H54 (cell line): ENCODE data around the gene DTX4.

ENCODE experiments used
- DNase-seq: peaks from one replicate; pipeline ENCODE4 v3.0.0; 2011; ENCODE audit warnings: low spot score, mixed read lengths; ENCODE audit not compliant: insufficient read length
- FAIRE-seq: peaks from 3 replicates; lab custom pipeline; 2011; peaks lifted over from hg19 to GRCh38; lab: Jason Lieb, UNC
- POLR2A ChIP-seq: IDR thresholded peaks from 2 replicates; pipeline ENCODE4 v1.6.1; 2011; ENCODE audit warnings: low read depth, mild to moderate bottlenecking, low read length

Gene DTX4

DNA sequence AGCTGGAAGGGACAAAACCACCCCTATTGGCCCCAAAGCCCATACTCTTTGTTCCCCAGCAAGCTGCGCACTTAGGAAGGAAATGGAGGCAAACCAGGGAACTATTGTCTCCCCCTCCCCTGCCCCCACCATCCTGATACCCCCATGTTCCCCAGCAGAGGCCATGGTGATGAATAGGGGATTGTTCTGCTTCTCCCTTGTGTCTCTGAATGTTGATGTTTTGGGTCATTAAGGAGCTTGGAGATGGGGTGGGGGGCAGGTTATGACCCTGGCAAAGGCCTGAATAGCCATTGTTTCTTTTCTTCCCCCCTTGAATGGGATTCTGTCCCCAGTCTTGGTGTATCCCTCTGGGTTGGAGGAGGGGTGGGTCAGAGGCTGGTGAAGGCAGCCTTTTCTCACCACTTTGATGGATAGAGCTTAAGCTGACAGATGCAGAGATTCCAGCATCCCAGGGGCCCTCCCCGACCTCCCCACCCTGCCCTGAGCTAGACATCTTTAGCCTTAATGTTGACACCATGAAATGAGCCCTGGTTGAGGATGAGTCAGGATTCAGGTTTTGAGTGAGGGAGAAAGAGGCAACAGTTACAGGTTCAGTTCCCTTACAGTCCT lies 8.3 kb downstream of the DTX4 start:
- no peak for FAIRE-seq
- DNase-seq = no peak
- TF ChIP-seq POLR2A = no peak

GRCh38 chr11:59180907-59181306 lies 9.0 kb downstream of the DTX4 start:
- DNase-seq (no peak), FAIRE-seq (no peak)
- TF ChIP-seq POLR2A = no peak

GRCh38 chr11:59181746-59182456 lies 10.0 kb downstream of the DTX4 start:
- no peak for FAIRE-seq
- DNase-seq = no peak
- TF ChIP-seq POLR2A = no peak

- TF ChIP-seq POLR2A = no peak
- DNase-seq (no peak), FAIRE-seq (no peak)
Measured at GRCh38 chr11:59182457-59183151, 10.7 kb downstream of the DTX4 start.

- no peak for DNase-seq
- no peak for TF ChIP-seq POLR2A
- FAIRE-seq = no peak
Measured at GRCh38 chr11:59183771-59184170, 11.8 kb downstream of the DTX4 start.

- DNase-seq (no peak), FAIRE-seq (no peak)
- TF ChIP-seq POLR2A = no peak
Measured at GRCh38 chr11:59184691-59185339, 12.9 kb downstream of the DTX4 start.

GRCh38 chr11:59185386-59185945 lies 13.5 kb downstream of the DTX4 start:
- DNase-seq (no peak), FAIRE-seq (no peak)
- no peak for TF ChIP-seq POLR2A

GRCh38 chr11:59186130-59186594 lies 14.2 kb downstream of the DTX4 start:
- DNase-seq (peak; percentile 50), FAIRE-seq (no peak)
- no peak for TF ChIP-seq POLR2A

DNA sequence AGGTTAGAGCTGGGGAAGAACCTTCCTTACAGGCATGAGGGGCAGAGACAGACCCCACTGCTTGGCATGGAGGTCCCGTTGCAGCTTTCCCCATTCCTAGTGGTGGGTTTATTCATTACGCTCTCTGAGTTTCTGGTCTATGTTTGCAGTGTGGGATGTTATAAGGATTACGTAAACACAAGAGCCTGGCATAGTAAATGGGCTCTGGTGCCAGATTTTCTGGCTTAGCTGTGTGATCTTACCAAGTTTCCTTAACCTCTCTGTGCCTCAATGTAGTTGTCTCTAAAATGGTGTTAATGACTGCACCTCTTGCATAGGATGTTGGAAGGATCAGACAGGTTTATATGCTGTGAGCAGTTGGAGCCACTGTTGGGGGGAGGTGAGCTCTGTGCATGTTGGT lies 15.1 kb downstream of the DTX4 start:
- DNase-seq (no peak), FAIRE-seq (no peak)
- no peak for TF ChIP-seq POLR2A

DNA sequence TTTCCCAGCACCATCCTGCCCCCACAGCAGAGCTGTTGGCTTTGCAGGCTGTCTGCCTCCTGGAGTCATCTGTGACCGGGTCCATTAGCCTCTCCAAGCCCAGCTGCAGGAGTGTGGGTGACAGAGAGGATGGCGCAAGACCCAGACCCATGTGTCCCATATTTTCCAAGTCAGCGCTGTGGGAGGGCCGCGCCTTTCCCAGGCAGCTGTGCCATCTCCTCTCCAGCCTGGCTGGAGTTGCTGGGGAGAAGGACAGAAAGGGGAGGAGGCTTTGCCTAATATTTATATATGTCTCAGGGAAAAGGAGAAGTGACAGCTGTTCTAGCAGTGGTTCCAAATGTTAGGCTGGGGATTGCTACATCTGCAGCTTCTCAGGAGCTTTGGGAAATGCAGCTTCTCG lies 15.7 kb downstream of the DTX4 start:
- no peak for TF ChIP-seq POLR2A
- DNase-seq (no peak), FAIRE-seq (no peak)

DNA sequence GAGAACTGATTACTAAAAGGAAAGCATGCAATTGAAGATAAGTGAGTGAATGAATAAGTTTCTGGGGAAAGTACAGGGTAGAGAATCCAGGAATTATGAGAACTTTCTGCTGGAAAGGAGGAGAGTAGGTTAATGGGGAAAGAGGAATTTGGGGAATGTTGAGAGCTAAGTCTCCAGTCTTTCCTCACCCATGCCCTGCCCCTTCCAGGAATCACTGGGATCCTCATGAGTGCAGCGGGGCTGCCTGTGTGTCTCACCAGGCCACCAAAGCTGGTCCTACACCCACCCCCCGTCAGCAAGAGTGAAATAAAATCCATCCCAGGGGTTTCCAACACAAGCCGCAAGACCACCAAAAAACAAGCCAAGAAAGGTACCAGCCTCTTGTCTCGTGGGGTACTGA lies 17.0 kb downstream of the DTX4 start:
- no peak for DNase-seq
- no peak for FAIRE-seq
- TF ChIP-seq POLR2A = no peak

GRCh38 chr11:59189986-59190385 lies 18.1 kb downstream of the DTX4 start:
- no peak for TF ChIP-seq POLR2A
- DNase-seq = no peak
- no peak for FAIRE-seq

- no peak for FAIRE-seq
- TF ChIP-seq POLR2A = no peak
- DNase-seq = no peak
Measured at GRCh38 chr11:59191095-59191494, 19.2 kb downstream of the DTX4 start.

DNA sequence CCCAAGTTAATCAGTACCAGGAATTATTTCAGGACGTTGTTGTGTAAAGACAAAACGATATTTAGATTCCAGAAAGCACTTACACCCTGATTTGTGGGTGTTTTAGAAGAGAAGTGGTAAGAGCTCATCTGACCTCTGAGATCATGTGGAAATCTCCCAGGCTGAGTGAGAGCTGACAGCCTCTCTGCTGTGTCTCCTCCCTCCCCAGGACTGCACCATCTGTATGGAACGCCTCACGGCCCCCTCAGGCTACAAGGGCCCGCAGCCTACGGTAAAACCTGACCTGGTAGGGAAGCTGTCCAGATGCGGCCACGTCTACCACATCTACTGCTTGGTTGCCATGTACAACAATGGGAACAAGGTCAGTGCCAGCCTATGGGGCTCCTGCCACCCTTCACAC lies 20.0 kb downstream of the DTX4 start:
- FAIRE-seq (no peak), DNase-seq (no peak)
- no peak for TF ChIP-seq POLR2A
